A673 (cell line): ENCODE data around the gene IGF1R.

Source experiments
- EZH2 ChIP-seq: fragments of 200-600 bp; sonication (generic); IDR thresholded peaks from 2 replicates; pipeline ENCODE4 v1.6.1; 2017; ENCODE audit warnings: borderline replicate concordance, low read depth, mild to moderate bottlenecking, mixed read lengths, antibody characterized with exemption, low read length; ENCODE audit not compliant: poor library complexity, severe bottlenecking
- TF ChIP-seq, protein P1 (sequence below): fragments of 300-800, 200-600 bp; sonication (generic); conservative IDR thresholded peaks from 2 replicates; pipeline ENCODE4 v1.5.1; 2017; ENCODE audit warnings: low read depth, mild to moderate bottlenecking, antibody characterized with exemption, low read length, moderate library complexity, mixed read lengths

DNA sequence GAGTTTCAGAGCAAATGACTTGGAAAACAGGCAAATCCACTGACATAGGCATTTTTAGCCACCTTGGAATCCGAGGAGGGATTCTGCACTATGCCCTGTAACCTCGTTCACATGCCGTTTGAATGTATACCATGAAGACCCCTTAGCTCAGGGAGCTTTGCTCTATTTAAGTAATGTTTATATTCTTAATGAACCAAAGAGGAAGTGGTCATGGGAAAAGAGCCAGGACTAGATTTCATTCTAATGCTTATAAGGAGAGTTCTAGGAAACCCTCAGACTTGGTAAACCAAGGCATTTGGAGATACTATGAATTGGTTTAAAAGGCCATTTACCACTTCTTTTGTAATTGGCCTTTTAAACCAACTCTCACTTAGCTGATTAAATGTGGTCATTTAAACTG is 178.9 kb downstream of the IGF1R start:
- TF ChIP-seq, protein P1, sequence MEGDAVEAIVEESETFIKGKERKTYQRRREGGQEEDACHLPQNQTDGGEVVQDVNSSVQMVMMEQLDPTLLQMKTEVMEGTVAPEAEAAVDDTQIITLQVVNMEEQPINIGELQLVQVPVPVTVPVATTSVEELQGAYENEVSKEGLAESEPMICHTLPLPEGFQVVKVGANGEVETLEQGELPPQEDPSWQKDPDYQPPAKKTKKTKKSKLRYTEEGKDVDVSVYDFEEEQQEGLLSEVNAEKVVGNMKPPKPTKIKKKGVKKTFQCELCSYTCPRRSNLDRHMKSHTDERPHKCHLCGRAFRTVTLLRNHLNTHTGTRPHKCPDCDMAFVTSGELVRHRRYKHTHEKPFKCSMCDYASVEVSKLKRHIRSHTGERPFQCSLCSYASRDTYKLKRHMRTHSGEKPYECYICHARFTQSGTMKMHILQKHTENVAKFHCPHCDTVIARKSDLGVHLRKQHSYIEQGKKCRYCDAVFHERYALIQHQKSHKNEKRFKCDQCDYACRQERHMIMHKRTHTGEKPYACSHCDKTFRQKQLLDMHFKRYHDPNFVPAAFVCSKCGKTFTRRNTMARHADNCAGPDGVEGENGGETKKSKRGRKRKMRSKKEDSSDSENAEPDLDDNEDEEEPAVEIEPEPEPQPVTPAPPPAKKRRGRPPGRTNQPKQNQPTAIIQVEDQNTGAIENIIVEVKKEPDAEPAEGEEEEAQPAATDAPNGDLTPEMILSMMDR = no peak
- no peak for TF ChIP-seq EZH2
